BE2C (cell line): Measurements from ENCODE around the gene TBC1D3B.
"Not testable (repeated sequence)": the region's sequence is repeated elsewhere in the genome, so short reads cannot be mapped to it uniquely, and the experiment has no call there.

Experiments
- DNase-seq: peaks from one replicate; pipeline ENCODE4 v3.0.0-alpha.2; 2020
- H3K27me3 ChIP-seq: fragments of 250-450 bp; sonication (Bioruptor Pico); 2 replicates; pipeline ENCODE4 v1.5.1; 2020; ENCODE audit warnings: mild to moderate bottlenecking
- H3K36me3 ChIP-seq: fragments of 250-450 bp; sonication (Bioruptor Pico); 2 replicates; pipeline ENCODE4 v1.5.1; 2020; ENCODE audit warnings: mild to moderate bottlenecking
- H3K4me1 ChIP-seq: fragments of 250-450 bp; sonication (Bioruptor Pico); 2 replicates; pipeline ENCODE4 v1.5.1; 2020
- H3K4me3 ChIP-seq: 2 replicates; pipeline ENCODE4 v1.5.1; 2011; ENCODE audit warnings: low read depth, low read length
- H3K9me3 ChIP-seq: fragments of 250-450 bp; sonication (Bioruptor Pico); 2 replicates; pipeline ENCODE4 v1.5.1; 2020
- CTCF ChIP-seq: IDR thresholded peaks from 2 replicates; pipeline ENCODE4 v1.5.1; 2012; ENCODE audit warnings: mild to moderate bottlenecking, low read depth, low read length

Gene TBC1D3B

GRCh38 chr17:36124879-36125824, 51.3 kb downstream of the TBC1D3B start:
- Histone ChIP-seq H3K36me3 (no peaks in the 10 kb centered on the region), H3K4me1 (no peaks in the 10 kb centered on the region), H3K27me3 (peaks cover 9% of the 10 kb centered on the region; the same call in 1 of the 2 replicates), H3K4me3 (no peak overlapping the region), H3K9me3 (no peaks in the 10 kb centered on the region)
- TF ChIP-seq CTCF = peak; percentile 12; the same call in 1 of the 2 replicates
- peak; percentile 18 for DNase-seq

- DNase-seq = no peak
- no peaks in the 10 kb centered on the region for H3K4me1 ChIP-seq
- peaks cover 1% of the 10 kb centered on the region; the same call in 1 of the 2 replicates for H3K27me3 ChIP-seq
- no peak for TF ChIP-seq CTCF
- H3K4me3 ChIP-seq = no peak overlapping the region
- H3K36me3 ChIP-seq = no peaks in the 10 kb centered on the region
- no peaks in the 10 kb centered on the region for H3K9me3 ChIP-seq
Measured at GRCh38 chr17:36123431-36123830, 53.0 kb downstream of the TBC1D3B start.

DNA sequence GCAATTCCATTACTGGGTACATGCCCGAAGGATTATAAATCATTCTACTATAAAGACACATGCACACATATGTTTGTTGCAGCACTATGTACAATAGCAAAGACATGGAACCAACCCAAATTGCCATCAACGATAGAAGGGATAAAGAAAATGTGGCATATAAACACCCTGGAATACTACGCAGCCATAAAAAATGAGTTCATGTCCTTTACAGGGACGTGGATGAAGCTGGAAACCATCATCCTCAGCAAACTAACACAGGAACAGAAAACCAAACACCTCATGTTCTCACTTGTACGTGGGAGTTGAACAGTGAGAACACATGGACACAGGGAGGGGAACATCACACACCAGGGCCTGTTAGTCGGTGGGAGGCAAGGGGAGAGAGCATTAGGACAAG, 55.3 kb downstream of the TBC1D3B start:
- not testable (repeated sequence) for H3K4me3 ChIP-seq, DNase-seq, H3K4me1 ChIP-seq, H3K36me3 ChIP-seq, H3K9me3 ChIP-seq, H3K27me3 ChIP-seq

- H3K36me3 ChIP-seq = no peaks in the 10 kb centered on the region
- H3K27me3 ChIP-seq = no peaks in the 10 kb centered on the region
- DNase-seq = no peak
- no peak overlapping the region for H3K4me3 ChIP-seq
- H3K4me1 ChIP-seq = no peaks in the 10 kb centered on the region
- no peaks in the 10 kb centered on the region for H3K9me3 ChIP-seq
- TF ChIP-seq CTCF = no peak
Measured at GRCh38 chr17:36120221-36120620, 56.2 kb downstream of the TBC1D3B start.

GRCh38 chr17:36118477-36119353, 57.7 kb downstream of the TBC1D3B start:
- Histone ChIP-seq H3K9me3 (no peaks in the 10 kb centered on the region), H3K4me3 (no peak overlapping the region), H3K27me3 (no peaks in the 10 kb centered on the region), H3K4me1 (no peaks in the 10 kb centered on the region), H3K36me3 (no peaks in the 10 kb centered on the region)
- DNase-seq = no peak
- TF ChIP-seq CTCF = no peak

- Histone ChIP-seq H3K4me1 (no peaks in the 10 kb centered on the region), H3K36me3 (no peaks in the 10 kb centered on the region), H3K9me3 (no peaks in the 10 kb centered on the region), H3K4me3 (no peak overlapping the region), H3K27me3 (no peaks in the 10 kb centered on the region)
- TF ChIP-seq CTCF = no peak
- no peak for DNase-seq
Measured at GRCh38 chr17:36117505-36118382, 58.7 kb downstream of the TBC1D3B start.
